ENCODE results near the gene EXOC3. TPM values are rescaled to one million over a fixed set of nuclear protein-coding genes. Genes with fewer than 3 reads are reported as not detected.

The EXOC3 gene
- total and polyA plus RNA-seq, 10 of the 15 experiments (the other 5 are each of a cell fraction or from before 2014, with no cell fraction given), result 1.6 to 53.0 (median 27.9) TPM

DNA sequence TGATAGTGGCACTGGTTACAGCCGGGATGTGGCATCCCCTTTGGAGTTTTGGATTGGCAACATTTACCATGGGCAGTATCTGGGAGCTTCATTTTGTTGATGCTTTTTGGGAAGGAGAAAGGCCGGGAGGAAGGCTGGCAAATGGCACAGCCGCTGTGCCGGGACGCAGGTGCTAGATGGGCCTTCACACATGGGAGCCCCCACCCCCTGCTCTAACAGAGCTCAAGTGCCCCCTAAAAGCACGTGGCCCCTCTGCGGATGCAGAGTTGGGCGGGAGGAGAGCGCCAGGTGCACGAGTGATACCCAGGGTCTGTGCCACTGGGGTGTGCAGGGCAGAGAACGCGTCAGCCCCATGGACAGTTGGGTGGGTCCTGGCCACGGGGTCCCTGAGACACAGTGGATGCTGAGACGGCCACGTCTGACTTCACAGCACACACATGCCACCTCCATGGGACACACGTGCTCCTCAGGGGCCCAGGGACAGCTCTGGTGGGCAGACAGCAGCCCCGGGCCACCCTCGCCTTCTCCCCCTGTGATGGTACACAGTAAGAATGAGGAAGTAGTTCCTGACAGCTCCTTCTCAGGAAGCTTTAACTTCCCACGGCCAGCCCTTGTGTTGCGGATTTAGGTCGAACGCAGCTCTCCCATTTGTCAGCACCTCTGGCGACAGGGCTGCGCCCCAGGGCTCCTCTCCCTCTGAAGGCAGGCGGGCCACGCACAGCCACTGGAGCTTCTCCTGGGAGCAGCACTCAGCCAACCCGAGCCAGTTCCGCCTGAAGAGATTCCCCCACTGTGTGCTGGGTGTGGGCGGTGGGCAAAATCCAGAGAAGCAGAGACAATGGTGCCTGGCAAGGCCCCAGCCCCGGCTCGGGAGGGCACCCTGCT is 70.5 kb downstream of the EXOC3 start:
- Histone ChIP-seq H3K9ac (ENCODE audit: control insufficient read depth, insufficient read depth, low read length) (no peak overlapping the region), H3K79me2 (ENCODE audit: control insufficient read depth, insufficient read depth, low read length) (no peaks in the 10 kb centered on the region), H3K27me3 (replicated peaks in 1 of 2; ENCODE audit: control insufficient read depth in 2 of 2, insufficient read depth in 2 of 2, low read length in 1 of 2) (no peaks in the 10 kb centered on the region; a peak in 2 of 4 replicates), H2AFZ (ENCODE audit: control insufficient read depth, low read depth, low read length) (no peak overlapping the region), H3K4me3 (no peak overlapping the region), H3K4me1 (ENCODE audit: control insufficient read depth, insufficient read depth, low read length) (no peaks in the 10 kb centered on the region), H4K20me1 (ENCODE audit: control insufficient read depth, insufficient read depth) (no peaks in the 10 kb centered on the region), H3K4me2 (ENCODE audit: control insufficient read depth, insufficient read depth) (no peak overlapping the region), H3K9me3 (replicated peaks; ENCODE audit: control insufficient read depth, insufficient read depth, low read length) (no peaks in the 10 kb centered on the region), H3K27ac (ENCODE audit: control insufficient read depth, insufficient read depth) (no peak overlapping the region), H3K36me3 (ENCODE audit: control insufficient read depth in 2 of 2, insufficient read depth in 2 of 2, low read length in 1 of 2) (no peaks in the 10 kb centered on the region)
- ATAC-seq (no peak), FAIRE-seq (no peak), DNase-seq (ENCODE audit: low read depth, low spot score) (no peak)
- ChIA-PET POLR2A (no interaction called here), CTCF (no interaction called here), RAD21 (ENCODE audit: unreplicated experiment) (no interaction called here), SMC1A (ENCODE audit: uncharacterized antibody, unreplicated experiment) (no interaction called here)
- intact Hi-C loops (cut with micrococcal nuclease; ENCODE audit: unreplicated experiment) (no loop called here), in situ Hi-C loops (cut with MboI) (no loop called here)
- TF ChIP-seq CHD2 (IDR thresholded peaks at IDR 0.05; ENCODE audit: borderline replicate concordance, low read depth, low read length), result no peak
- 25% methylated on average over 30 of the region's 31 CpGs for WGBS (ENCODE audit: insufficient coverage, insufficient replicate concordance, low lambda C conversion rate, missing lambda C conversion rate)
- BruUV-seq (replicated peaks), result no TSS peak

DNA sequence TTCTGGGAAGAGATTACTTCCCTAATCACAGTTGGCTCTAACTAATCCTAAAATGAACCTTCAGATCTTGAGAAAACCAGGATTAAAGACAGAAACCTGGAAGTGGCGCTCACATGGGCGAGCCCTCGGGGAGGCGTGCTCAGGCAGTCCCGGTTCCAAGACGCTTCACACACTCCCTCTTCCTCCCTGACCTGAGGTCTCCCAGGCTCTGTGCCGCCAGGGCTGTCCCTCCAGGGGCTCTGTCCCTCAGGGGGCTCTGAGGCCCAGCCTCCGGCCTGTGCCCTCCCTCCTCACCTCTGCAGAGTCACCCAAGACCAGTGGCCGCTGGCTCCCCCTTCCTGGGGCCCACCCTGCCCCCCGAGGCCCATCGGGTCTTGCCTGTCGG is 71.1 kb downstream of the EXOC3 start:
- in situ Hi-C loops (cut with MboI), result no loop called here
- RAD21 ChIA-PET (ENCODE audit: unreplicated experiment), result no interaction called here
- DNase-seq (ENCODE audit: low read depth, low spot score) (no peak), FAIRE-seq (no peak), ATAC-seq (no peak)
- intact Hi-C loops (cut with micrococcal nuclease; ENCODE audit: unreplicated experiment), result no loop called here
- Histone ChIP-seq H3K4me2 (ENCODE audit: control insufficient read depth, insufficient read depth) (no peak overlapping the region), H4K20me1 (ENCODE audit: control insufficient read depth, insufficient read depth) (no peaks in the 10 kb centered on the region), H3K9ac (ENCODE audit: control insufficient read depth, insufficient read depth, low read length) (no peak overlapping the region), H3K27me3 (replicated peaks in 1 of 2; ENCODE audit: control insufficient read depth in 2 of 2, insufficient read depth in 2 of 2, low read length in 1 of 2) (peaks cover 0 to 3% of the 10 kb centered on the region in 2 experiments; a peak in 2 of 4 replicates), H3K79me2 (ENCODE audit: control insufficient read depth, insufficient read depth, low read length) (no peaks in the 10 kb centered on the region), H3K4me1 (ENCODE audit: control insufficient read depth, insufficient read depth, low read length) (no peaks in the 10 kb centered on the region), H3K4me3 (no peak overlapping the region), H3K9me3 (replicated peaks; ENCODE audit: control insufficient read depth, insufficient read depth, low read length) (no peaks in the 10 kb centered on the region), H2AFZ (ENCODE audit: control insufficient read depth, low read depth, low read length) (no peak overlapping the region), H3K27ac (ENCODE audit: control insufficient read depth, insufficient read depth) (no peak overlapping the region), H3K36me3 (ENCODE audit: control insufficient read depth in 2 of 2, insufficient read depth in 2 of 2, low read length in 1 of 2) (no peaks in the 10 kb centered on the region)
- POLR2A ChIA-PET, result no interaction called here
- no TSS peak for BruUV-seq (replicated peaks)
- WGBS (ENCODE audit: insufficient coverage, insufficient replicate concordance, low lambda C conversion rate, missing lambda C conversion rate), result 32% methylated on average over 9 of the region's 12 CpGs
- SMC1A ChIA-PET (ENCODE audit: uncharacterized antibody, unreplicated experiment), result no interaction called here
- CTCF ChIA-PET, result no interaction called here
- TF ChIP-seq, protein P1, sequence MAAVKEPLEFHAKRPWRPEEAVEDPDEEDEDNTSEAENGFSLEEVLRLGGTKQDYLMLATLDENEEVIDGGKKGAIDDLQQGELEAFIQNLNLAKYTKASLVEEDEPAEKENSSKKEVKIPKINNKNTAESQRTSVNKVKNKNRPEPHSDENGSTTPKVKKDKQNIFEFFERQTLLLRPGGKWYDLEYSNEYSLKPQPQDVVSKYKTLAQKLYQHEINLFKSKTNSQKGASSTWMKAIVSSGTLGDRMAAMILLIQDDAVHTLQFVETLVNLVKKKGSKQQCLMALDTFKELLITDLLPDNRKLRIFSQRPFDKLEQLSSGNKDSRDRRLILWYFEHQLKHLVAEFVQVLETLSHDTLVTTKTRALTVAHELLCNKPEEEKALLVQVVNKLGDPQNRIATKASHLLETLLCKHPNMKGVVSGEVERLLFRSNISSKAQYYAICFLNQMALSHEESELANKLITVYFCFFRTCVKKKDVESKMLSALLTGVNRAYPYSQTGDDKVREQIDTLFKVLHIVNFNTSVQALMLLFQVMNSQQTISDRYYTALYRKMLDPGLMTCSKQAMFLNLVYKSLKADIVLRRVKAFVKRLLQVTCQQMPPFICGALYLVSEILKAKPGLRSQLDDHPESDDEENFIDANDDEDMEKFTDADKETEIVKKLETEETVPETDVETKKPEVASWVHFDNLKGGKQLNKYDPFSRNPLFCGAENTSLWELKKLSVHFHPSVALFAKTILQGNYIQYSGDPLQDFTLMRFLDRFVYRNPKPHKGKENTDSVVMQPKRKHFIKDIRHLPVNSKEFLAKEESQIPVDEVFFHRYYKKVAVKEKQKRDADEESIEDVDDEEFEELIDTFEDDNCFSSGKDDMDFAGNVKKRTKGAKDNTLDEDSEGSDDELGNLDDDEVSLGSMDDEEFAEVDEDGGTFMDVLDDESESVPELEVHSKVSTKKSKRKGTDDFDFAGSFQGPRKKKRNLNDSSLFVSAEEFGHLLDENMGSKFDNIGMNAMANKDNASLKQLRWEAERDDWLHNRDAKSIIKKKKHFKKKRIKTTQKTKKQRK (IDR thresholded peaks at IDR 0.05; ENCODE audit: low read depth, low read length), result no peak
